B cell (primary cell): Measurements from ENCODE around the gene WASL. TPM values are rescaled to one million over a fixed set of nuclear protein-coding genes. Genes with fewer than 3 reads are reported as not detected.

Source experiments
- ATAC-seq: fragments of 200-7000 bp; cut with Tn5 transposase; one replicate; pipeline ENCODE4 v1.10.0; 2021; ENCODE audit warnings: low read depth, mild to moderate bottlenecking, moderate number of reproducible peaks, moderate library complexity
- CTCF ChIA-PET: fragments of 350-600 bp; sonication (Branson Sonifier 250); formaldehyde crosslinking; loops from one replicate; lab custom pipeline; 2021; ENCODE audit warnings: antibody characterized with exemption, inconsistent platforms; lab: Charles Lee
- POLR2A ChIA-PET: fragments of 350-600 bp; sonication (Branson Sonifier 250); formaldehyde crosslinking; loops from one replicate; lab custom pipeline; 2021; ENCODE audit warnings: antibody characterized with exemption; lab: Charles Lee
- DNase-seq: peaks from one replicate; pipeline ENCODE4 v3.0.0; 2013
- H2AFZ ChIP-seq: 2 replicates; pipeline ENCODE4 v1.6.1; 2012; ENCODE audit warnings: mild to moderate bottlenecking, low read depth, low read length; ENCODE audit not compliant: insufficient read depth, poor library complexity, severe bottlenecking
- H3K27ac ChIP-seq, 2 donors: 1 replicate in 1 of 2; 2 replicates in 1 of 2; pipeline ENCODE4 v1.5.1; 2012 to 2013; ENCODE audit warnings: low read length in 2 of 2, mild to moderate bottlenecking in 2 of 2, moderate library complexity in 1 of 2
- H3K27me3 ChIP-seq, 4 experiments: fragments of 200-600 bp in 1 of 4; sonication (generic) in 1 of 4; replicated peaks in 1 of 4; 1 replicate in 2 of 4; 2 replicates in 2 of 4; pipeline versions ENCODE4 v1.6.1 to v1.7.0; 2013 to 2016; ENCODE audit warnings: low read length in 3 of 4, mild to moderate bottlenecking in 2 of 4, mixed read lengths in 1 of 4, moderate library complexity in 1 of 4; ENCODE audit not compliant: insufficient read depth in 4 of 4, control insufficient read depth in 3 of 4; ENCODE audit errors: control extremely low read depth in 1 of 4
- H3K36me3 ChIP-seq, 2 experiments: replicated peaks in 1 of 2; 1 replicate in 1 of 2; 2 replicates in 1 of 2; pipeline versions ENCODE4 v1.6.1 to v1.7.1; 2013; ENCODE audit warnings: low read length in 1 of 2; ENCODE audit not compliant: insufficient read depth in 2 of 2, control insufficient read depth in 1 of 2; ENCODE audit errors: control extremely low read depth in 1 of 2, extremely low read depth in 1 of 2
- H3K4me1 ChIP-seq, 2 donors: fragments of 200-600 bp in 1 of 2; sonication (generic) in 1 of 2; 1 replicate in 1 of 2; 2 replicates in 1 of 2; pipeline versions ENCODE4 v1.5.1 to v1.6.1; 2013 to 2017; ENCODE audit warnings: low read length in 2 of 2; ENCODE audit not compliant: control insufficient read depth in 2 of 2, insufficient read depth in 2 of 2
- H3K4me2 ChIP-seq: replicated peaks from 2 replicates; pipeline ENCODE3; 2012; ENCODE audit warnings: mild to moderate bottlenecking, low read depth, low read length; ENCODE audit not compliant: poor library complexity, severe bottlenecking
- H3K4me3 ChIP-seq, 5 experiments: fragments of 200-600 bp in 1 of 5; sonication (generic) in 1 of 5; 1 replicate in 3 of 5; 2 replicates in 2 of 5; pipeline versions ENCODE4 v1.5.1 to v1.7.0; 2011 to 2016; ENCODE audit warnings: low read length in 4 of 5, mild to moderate bottlenecking in 4 of 5, low read depth in 2 of 5, control low read depth in 1 of 5, moderate library complexity in 1 of 5; ENCODE audit not compliant: insufficient read depth in 1 of 5; ENCODE audit errors: control extremely low read depth in 1 of 5, extremely low read depth in 1 of 5
- H3K79me2 ChIP-seq: fragments of 200-600 bp; sonication (generic); one replicate; pipeline ENCODE4 v1.6.0; 2016; ENCODE audit warnings: low read length; ENCODE audit not compliant: control insufficient read depth, insufficient read depth
- H3K9ac ChIP-seq: fragments of 200-600 bp; sonication (generic); 2 replicates; pipeline ENCODE4 v1.6.1; 2017; ENCODE audit warnings: mild to moderate bottlenecking, low read length, moderate library complexity
- H3K9me3 ChIP-seq, 3 donors: one replicate each; pipeline versions ENCODE4 v1.6.1 to v1.7.1; 2013; ENCODE audit warnings: low read length in 2 of 3; ENCODE audit not compliant: control insufficient read depth in 2 of 3, insufficient read depth in 1 of 3; ENCODE audit errors: control extremely low read depth in 1 of 3
- H4K20me1 ChIP-seq: 2 replicates; pipeline ENCODE4 v1.6.0; 2012; ENCODE audit warnings: mild to moderate bottlenecking, low read length; ENCODE audit not compliant: insufficient read depth, control insufficient read depth, poor library complexity, severe bottlenecking
- H3K27ac Mint-ChIP-seq: one replicate; pipeline ENCODE4 v1.8.0; 2021; ENCODE audit warnings: mixed read lengths
- H3K27me3 Mint-ChIP-seq: one replicate; pipeline ENCODE4 v1.8.0; 2021; ENCODE audit warnings: mixed read lengths
- H3K4me1 Mint-ChIP-seq: one replicate; pipeline ENCODE4 v1.8.0; 2021; ENCODE audit warnings: mixed read lengths
- H3K4me3 Mint-ChIP-seq: one replicate; pipeline ENCODE4 v1.8.0; 2021; ENCODE audit warnings: mixed read lengths
- H3K9me3 Mint-ChIP-seq: one replicate; pipeline ENCODE4 v1.8.0; 2022; ENCODE audit warnings: mixed read lengths; ENCODE audit not compliant: insufficient read depth
- CTCF ChIP-seq: fragments of 200-600 bp; IDR thresholded peaks from one replicate; pipeline ENCODE4 v1.8.0; 2022; ENCODE audit warnings: antibody characterized with exemption, mild to moderate bottlenecking
- EZH2 ChIP-seq: IDR thresholded peaks from 2 replicates; pipeline ENCODE4 v1.6.1; 2012; ENCODE audit warnings: borderline replicate concordance, low read depth, mild to moderate bottlenecking, moderate library complexity, low read length; ENCODE audit not compliant: insufficient read depth, poor library complexity, severe bottlenecking
- WGBS: methylation state at CpG from one replicate; pipeline ENCODE4 v1.1.5; 2013; ENCODE audit warnings: missing lambda C conversion rate; ENCODE audit not compliant: insufficient coverage; 5-methylcytosine and 5-hydroxymethylcytosine counted together
- intact Hi-C: fragments of 100-400 bp; cut with micrococcal nuclease; formaldehyde crosslinking; loops from one replicate; pipeline ENCODE4 v1.10.0; 2022
- polyA plus RNA-seq: library from polyadenylated mRNA; depleted of rRNA; stranded (reverse); fragments of >200 nt; gene quantifications from 2 replicates; pipeline ENCODE4 v1.2.3, GENCODE V29; 2012
- total RNA-seq, 2 donors: library from RNA; stranded (reverse); fragments of 120-200 nt in 1 of 2; gene quantifications; 1 replicate in 1 of 2; 2 replicates in 1 of 2; pipeline versions ENCODE4 v1.2.3 to v1.2.4, GENCODE V29; 2013 to 2022

Gene WASL
- total and polyA plus RNA-seq, 2 donors (not counting 1 experiment from before 2014, with no cell fraction given) = 1.8 to 10.4 TPM

DNA sequence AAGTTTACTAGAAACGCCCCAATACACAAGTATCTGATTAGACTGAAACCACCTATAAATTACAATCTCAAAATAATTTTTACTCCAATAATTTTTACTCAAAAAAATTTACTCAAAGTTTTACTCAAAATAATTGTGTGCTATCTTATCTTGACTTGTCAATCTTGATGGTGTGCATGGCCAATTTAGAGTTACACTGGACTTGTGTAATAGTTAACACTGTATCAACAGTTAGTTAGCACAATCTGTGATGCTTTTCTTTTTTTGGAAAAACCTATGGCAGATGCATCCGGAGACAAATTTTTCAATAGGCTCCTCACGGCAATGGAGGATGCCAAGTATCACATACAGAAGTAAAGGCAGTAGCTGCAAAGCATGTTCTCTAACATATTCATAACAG is 68.2 kb downstream of the WASL start:
- no peaks in the 10 kb centered on the region for H3K9me3 Mint-ChIP-seq
- Histone ChIP-seq H3K79me2 (no peaks in the 10 kb centered on the region), H3K4me1 (no peaks in the 10 kb centered on the region), H3K27ac (no peak overlapping the region), H3K4me3 (no peak overlapping the region), H4K20me1 (no peaks in the 10 kb centered on the region), H3K36me3 (peaks cover 6% of the 10 kb centered on the region in 2 experiments), H3K27me3 (no peaks in the 10 kb centered on the region), H3K4me2 (no peak overlapping the region), H3K9me3 (no peaks in the 10 kb centered on the region), H3K9ac (no peak overlapping the region), H2AFZ (no peak overlapping the region)
- DNase-seq (no peak), ATAC-seq (no peak)
- H3K4me3 Mint-ChIP-seq = no peak overlapping the region
- no peaks in the 10 kb centered on the region for H3K27me3 Mint-ChIP-seq
- no peaks in the 10 kb centered on the region for H3K4me1 Mint-ChIP-seq
- intact Hi-C loops = loop anchor here (5.0 kb wide), 1 partner anchor 1177 kb away; no protein-coding TSS in a partner anchor
- WGBS = 100% methylated on average over 2 of the region's 3 CpGs
- TF ChIP-seq CTCF (no peak), EZH2 (no peak)
- ChIA-PET POLR2A (no interaction called here), CTCF (interaction anchor here (1.1 to 4.0 kb wide), 5 partner anchors 9 to 1175 kb away, joined by 3 to 36 read pairs (median 5); no protein-coding TSS in a partner anchor)
- H3K27ac Mint-ChIP-seq = no peak overlapping the region

GRCh38 chr7:123679614-123680013 is 69.2 kb downstream of the WASL start:
- Mint-ChIP-seq H3K27ac (no peak overlapping the region), H3K4me1 (no peaks in the 10 kb centered on the region)
- H3K27ac ChIP-seq = no peak overlapping the region

More at GRCh38 chr7:123679614-123680013, 69.2 kb downstream of the WASL start:
- no peak for ATAC-seq
- Mint-ChIP-seq H3K27me3 (no peaks in the 10 kb centered on the region), H3K9me3 (no peaks in the 10 kb centered on the region), H3K4me3 (no peak overlapping the region)
- ChIA-PET POLR2A (no interaction called here), CTCF (interaction anchor here (0.6 to 4.0 kb wide), 3 partner anchors 22 to 193 kb away, joined by 3 to 36 read pairs (median 7); no protein-coding TSS in a partner anchor)
- Histone ChIP-seq H2AFZ (no peak overlapping the region), H3K27me3 (no peaks in the 10 kb centered on the region), H3K9ac (no peak overlapping the region), H3K4me1 (no peaks in the 10 kb centered on the region), H3K4me2 (no peak overlapping the region), H4K20me1 (no peaks in the 10 kb centered on the region), H3K36me3 (peaks cover 6% of the 10 kb centered on the region in 2 experiments), H3K4me3 (no peak overlapping the region), H3K79me2 (no peaks in the 10 kb centered on the region), H3K9me3 (no peaks in the 10 kb centered on the region)
- 92% methylated on average over 2 of the region's 3 CpGs for WGBS
- no peak for DNase-seq
- no peak for TF ChIP-seq CTCF
- TF ChIP-seq EZH2 = no peak
- intact Hi-C loops = loop anchor here (5.0 kb wide), 1 partner anchor 1178 kb away; no protein-coding TSS in a partner anchor
